HG02973 (cell line): Measurements from ENCODE around the gene CLIP3.
"Not testable (repeated sequence)": the region's sequence is repeated elsewhere in the genome, so short reads cannot be mapped to it uniquely, and the experiment has no call there.

Experiments
- ATAC-seq: cut with Tn5 transposase; IDR thresholded peaks from one replicate; pipeline ENCODE4 v1.9.1; 2021; ENCODE audit warnings: moderate library complexity; ENCODE audit not compliant: unreplicated experiment

Gene CLIP3, protein sequence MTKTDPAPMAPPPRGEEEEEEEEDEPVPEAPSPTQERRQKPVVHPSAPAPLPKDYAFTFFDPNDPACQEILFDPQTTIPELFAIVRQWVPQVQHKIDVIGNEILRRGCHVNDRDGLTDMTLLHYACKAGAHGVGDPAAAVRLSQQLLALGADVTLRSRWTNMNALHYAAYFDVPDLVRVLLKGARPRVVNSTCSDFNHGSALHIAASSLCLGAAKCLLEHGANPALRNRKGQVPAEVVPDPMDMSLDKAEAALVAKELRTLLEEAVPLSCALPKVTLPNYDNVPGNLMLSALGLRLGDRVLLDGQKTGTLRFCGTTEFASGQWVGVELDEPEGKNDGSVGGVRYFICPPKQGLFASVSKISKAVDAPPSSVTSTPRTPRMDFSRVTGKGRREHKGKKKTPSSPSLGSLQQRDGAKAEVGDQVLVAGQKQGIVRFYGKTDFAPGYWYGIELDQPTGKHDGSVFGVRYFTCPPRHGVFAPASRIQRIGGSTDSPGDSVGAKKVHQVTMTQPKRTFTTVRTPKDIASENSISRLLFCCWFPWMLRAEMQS

DNA sequence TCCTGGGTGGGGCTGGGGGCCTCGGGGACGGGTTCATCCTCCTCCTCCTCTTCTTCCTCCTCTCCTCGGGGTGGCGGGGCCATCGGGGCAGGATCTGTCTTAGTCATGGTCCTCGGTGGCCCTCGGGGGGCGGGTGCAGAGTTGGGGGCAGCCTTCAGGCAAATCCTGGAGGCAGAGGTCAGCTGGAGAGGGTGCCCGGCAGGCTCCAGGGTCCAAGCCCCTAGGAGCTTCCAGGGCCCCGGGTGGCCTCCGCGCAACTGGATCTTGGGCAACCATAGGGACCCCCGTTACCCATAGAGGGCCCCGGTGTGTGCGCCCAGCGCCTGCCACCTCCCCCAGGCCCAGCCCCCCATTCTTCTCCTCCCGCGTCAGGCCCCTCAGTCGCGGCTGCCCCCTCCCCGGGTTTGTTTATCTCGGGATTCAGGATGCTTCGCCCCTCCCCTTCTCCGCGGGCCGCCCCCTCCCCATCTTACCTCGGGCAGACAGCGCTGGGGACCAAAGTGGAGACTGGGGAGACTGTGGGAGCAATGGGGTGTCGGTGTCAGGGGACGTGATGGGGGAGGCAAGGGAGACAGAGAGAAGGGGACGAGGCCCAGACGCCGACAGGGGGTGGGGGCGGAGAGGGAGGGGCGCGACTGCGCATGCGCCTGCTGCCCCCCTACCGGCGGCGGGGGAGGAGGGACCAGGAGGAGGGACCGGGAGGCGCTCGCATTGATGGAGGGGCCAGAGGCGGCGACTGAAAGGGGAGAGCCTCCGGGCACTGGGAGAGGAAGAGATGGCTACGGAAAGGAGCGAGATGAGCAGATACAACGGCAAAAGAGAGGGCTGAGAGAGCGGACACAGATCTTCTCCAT is at the start of gene CLIP3:
Gene CLIP3, minus strand, starts transcription at position 623 of the 854 bp plus-strand sequence. Its CDS starts 516 bp downstream, at position 107.
- ATAC-seq, result no peak

DNA sequence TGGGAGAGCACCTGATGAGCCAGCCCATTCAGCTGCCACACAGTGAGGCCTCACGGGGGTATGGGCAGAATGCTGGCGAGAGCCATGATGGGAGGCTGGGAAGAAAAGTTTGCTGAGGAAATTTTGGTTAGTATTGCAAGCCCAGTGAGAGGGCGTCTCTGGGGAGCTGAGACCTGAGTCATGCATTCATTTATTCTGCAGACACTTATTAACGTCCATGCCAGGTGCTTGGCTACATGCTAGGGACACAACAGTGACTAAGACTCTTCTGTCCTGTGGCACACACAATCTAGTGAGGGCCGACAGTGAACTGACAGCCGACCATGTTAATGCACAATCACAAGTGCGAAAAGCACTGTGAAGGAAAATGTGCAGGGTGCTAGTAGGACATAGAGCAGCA is 49.2 kb upstream of the CLIP3 start:
- no peak for ATAC-seq

DNA sequence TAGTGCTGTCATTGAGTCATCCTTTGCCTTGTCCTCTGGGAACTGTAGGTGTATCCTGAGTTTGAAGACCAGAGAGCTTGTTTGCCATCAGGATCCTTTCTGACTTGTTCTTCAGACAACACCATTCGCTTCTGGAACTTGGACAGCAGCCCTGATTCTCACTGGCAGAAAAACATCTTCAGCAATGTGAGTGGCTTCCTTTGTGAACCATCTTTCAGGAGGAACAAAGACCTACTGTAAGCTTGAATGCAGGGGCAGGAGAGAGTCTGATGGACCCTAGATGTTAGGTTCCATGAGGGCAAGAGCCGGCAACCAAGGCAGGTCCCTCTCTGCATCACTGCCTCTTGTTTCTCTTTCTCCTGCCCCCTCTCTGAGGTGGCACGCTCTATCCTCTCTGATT is 48.7 kb upstream of the CLIP3 start:
- ATAC-seq, result no peak

DNA sequence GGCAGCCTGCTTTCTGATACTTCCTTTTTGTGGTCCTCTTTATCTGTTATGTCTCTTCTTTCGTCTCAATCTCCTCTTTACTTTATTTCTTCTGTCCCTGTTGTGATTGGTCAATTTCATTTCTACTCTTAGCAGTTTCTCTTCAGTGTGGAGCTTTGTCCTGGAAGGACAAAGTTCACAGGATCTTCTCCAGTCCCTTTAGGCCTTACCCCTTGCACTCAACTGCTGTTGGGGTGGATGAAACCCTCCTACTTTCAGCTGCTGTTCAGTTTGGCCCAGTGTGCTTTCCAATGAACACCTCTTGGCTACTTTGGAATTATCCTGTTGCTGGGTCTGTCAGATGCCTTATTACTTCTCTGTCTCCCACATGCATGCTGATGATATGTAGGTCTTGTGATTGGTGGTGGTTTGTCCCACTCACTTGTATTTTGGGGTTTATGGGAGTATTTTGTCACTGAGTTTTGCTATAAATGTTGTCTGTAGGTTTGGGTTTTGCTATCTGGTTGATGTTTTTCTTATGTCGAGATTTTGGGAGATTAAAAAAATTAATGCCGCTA is 46.8 kb upstream of the CLIP3 start:
- no peak for ATAC-seq

DNA sequence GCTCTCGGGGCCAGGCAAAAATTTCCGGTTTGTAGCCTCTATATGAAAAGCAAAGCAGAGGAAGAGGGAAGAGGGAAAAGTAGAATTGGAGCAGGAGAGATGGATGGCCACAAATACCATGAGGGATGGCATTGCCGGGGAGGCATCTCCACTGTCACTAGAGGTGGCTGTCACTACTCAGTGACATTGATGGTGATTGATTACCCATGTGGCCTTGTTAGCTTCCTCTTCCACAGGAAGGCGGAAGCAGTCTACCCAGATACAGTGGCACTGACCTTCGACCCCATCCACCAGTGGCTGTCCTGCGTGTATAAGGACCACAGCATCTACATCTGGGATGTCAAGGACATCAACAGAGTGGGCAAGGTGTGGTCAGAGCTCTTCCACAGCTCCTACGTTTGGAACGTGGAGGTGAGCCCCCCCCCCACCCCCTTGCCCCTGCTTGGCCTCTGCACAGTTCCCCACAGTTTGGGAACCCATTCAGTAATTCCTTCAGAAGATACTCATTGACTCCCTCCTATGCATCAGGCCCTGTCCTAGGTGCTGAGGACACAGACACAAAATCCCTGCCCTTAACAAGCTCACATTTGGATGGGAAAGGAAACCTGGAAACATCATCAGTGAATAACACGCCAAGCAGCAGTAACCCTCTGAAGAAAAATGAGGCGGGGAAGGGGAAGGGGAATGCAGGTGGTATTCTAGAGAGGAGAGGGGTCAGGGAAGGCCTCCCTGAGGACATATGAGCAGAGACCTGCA is 40.6 kb upstream of the CLIP3 start:
- no peak for ATAC-seq

DNA sequence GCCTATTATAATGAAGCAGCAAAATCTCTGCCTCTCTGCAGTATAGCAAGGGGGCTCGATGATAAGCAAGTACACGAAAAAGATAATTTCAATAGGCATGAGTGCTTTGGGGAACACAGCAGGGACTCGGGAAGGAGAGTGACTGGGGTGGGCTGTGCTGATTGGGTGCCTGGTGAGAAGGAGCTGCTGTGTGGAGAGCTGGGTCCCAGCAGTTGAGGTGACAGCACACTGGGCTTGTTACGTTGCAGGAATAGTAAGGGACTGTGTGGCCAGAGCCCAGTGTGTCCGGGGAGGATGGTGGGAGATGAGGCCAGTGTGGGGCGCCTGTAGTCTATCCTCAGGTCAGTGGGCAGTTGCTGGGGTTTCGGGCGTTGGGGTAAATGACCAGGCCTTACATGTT is 39.4 kb upstream of the CLIP3 start:
- no peak for ATAC-seq

DNA sequence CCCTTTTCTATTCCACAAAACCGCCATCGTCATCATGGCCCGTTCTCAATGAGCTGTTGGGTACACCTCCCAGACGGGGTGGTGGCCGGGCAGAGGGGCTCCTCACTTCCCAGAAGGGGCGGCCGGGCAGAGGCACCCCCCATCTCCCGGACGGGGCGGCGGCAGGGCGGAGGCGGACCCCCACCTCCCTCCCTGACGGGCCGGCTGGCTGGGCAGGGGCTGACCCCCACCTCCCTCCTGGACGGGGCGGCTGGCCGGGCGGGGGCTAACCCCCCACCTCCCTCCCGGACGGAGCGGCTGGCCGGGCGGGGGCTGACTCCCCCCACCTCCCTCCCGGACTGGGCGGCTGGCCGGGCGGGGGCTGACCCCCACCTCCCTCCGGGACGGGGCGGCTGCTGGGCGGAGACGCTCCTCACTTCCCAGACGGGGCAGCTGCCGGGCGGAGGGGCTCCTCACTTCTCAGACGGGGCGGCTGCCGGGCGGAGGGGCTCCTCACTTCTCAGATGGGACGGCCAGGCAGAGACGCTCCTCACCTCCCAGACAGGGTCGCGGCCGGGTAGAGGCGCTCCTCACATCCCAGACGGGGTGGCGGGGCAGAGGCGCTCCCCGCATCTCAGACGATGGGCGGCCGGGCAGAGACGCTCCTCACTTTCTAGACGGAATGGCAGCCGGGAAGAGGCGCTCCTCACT is 36.3 kb upstream of the CLIP3 start:
- ATAC-seq, result not testable (repeated sequence)

DNA sequence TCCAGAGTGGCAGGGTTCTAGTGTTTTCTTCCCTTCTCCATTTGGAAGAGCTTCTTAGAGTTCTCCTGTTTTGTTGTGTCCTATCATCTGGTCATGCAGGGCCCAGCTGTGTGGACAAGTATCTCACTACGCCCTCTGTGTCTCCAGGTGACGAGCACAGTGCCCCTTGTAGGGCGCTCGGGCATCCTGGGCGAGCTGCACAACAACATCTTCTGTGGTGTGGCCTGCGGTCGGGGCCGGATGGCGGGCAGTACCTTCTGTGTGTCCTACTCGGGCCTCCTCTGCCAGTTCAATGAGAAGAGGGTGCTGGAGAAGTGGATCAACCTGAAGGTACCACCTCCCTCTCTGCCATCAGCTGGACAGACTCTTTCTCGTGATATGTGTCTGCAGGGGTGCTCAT is 35.0 kb upstream of the CLIP3 start:
- ATAC-seq, result no peak

DNA sequence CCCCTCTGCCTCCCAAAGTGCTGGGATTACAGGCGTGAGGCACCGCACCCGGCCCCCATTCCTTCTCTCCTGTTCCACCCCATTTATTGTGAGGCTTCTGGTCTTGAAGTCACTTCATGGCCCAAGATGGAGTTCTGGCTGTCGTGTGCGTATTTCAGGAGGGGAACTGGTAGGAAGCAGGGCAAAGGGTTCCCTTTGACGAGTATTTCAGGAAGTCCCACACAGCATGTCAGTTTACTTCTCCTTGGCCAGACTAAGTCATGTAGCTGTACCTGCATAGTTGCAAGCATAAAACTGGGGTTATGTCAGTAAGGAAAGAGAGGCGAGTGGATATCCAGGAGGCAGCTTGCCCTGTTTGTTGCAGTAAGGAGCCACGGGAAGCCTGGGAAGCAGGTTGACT is 32.2 kb upstream of the CLIP3 start:
- no peak for ATAC-seq

DNA sequence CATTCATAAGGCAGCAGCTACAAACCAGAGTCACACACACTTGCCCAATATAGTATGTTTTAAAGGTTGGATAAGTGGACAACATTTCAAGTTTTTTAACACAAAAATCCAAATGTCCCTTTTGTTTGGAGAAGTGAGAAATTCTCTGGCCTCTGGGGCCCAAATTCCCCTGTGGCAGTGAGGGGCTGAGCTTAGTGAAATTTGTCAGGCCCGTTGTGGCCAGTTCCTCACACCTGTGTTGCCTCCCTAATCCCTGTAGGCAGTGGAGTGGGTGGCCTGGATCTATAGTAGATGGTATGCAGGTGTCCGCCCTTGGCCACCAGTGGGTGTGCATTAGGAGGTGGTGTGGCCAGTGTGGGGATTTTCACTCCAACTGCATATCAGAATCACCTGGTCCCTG is 28.7 kb upstream of the CLIP3 start:
- no peak for ATAC-seq

DNA sequence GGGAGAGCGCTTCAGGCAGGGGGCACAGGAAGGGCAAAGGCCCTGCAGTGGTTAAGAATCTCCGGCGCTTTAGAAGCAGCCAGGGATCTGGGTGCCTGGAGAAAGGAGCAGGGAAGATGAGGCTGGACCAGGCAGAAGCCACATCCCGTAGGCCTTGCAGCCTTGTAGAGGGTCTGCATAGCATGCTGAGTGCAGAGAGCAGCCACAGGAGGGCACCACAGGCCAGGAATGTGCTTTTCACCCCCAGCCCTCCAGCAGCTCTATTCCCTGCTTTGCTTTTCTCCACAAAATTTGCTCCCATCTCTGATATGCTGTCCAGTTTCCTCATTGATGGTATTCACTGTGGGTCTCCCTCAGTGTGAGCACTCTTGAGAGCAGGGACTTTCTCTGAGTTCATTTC is 27.8 kb upstream of the CLIP3 start:
- ATAC-seq, result no peak

DNA sequence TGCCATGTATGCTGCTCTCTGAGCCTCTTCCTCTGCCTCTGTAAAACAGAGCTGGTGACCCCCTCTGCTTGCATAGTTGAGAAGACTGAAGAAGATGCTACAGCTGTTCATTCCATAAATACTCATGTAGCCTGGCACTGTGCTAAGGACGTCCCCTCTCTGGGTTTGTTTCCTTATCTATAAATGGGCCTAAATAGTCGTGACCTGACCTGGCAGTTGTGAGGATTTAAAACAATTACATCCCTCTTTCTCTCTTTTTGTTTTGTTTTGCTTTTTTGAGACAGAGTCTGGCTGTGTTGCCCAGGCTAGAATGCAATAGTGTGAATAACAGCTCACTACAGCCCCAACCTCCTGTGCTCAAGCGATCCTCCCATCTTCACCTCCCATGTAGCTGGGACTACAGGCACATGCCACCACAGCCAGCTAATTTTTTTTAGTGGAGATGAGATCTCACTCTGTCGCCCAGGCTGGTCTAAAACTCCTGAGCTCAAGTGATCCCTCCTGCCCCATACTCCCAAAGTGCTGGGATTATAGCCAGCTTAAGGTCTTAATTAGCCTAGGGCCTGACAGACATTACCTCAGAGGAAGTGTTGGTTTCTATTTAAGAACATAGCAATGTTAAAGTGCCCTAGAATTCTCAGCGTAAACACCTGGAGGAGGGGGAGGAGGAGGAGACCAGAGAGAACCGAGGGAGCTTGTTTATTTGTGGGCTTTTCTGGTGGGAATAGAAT is 26.7 kb upstream of the CLIP3 start:
- no peak for ATAC-seq

DNA sequence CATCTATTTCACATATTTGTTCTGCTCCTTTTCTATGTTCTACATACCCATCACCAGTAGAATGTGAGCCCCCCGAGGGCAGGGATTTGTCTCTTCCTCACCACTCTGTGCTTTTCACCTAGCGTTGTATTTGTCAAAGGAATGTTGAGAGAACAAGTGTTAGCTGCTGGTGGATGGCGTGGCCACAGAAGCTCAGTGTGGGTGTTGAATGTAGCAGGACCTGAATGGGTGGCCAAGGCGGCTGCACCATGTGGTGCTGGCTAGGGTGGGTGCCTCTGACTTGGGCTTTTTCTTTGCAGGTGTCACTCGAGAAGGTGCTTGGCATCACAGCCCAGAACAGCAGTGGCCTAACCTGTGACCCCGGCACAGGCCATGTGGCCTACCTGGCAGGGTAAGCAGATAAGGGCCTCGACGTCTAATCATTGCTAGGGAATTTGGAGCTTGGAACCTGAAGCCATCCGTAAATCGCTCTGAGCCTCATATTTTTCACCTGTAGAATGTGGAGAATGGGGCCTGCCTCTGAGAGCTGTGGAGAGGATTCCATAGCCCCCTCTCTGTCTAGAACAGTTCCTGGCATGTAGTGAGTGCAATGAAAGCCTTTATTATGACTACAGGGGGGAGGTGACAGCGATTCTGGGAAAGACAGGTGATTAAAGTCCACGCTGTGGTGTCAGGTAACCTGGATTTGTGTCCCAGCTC is 26.0 kb upstream of the CLIP3 start:
- ATAC-seq, result no peak

DNA sequence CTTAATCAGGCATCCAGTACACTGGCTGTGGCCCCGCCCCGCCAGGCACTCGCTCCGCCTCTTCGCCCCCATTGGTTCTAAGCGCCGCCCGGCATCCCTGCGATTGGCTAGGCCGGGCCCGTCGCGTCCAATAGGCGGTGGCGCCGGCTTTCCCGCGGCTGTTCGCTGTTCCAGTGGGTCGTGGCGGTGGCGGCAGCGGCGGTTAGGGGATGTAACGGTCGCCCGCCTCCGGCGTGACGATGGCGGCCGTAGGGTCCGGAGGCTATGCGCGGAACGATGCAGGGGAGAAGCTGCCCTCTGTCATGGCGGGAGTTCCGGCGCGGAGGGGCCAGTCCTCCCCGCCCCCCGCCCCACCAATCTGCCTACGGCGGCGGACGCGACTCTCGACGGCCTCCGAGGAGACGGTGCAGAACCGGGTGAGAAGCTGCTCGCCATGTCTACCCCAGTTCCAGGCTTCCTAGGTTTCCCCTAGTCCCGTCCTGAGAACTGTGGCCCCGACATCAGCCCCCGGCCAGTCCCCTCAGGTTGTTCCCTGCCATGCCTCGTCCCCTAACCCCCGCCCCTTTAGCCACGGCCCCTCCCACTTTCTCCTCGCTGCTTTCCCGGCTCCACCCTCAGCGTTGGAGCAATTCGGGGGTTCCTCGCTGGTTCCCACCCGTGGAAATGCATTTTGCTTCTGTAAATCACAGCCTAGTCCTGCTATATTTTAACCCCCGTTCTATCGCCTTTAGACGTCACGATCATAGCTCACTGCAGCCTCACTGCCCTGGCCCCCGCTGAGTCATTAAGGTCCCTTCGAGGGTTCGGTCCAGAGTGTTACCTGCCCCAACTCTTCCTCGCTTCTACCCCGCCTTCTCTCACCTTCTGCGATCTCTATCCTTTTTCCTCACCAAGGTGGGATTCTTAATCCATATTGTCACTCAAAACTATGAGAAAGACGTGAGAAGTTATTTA is 22.3 kb upstream of the CLIP3 start, which contains the start of gene WDR62:
Gene WDR62, plus strand, starts transcription at position 165 of the 954 bp plus-strand sequence. Its CDS starts 75 bp downstream, at position 240.
- ATAC-seq, result peak; percentile 64

DNA sequence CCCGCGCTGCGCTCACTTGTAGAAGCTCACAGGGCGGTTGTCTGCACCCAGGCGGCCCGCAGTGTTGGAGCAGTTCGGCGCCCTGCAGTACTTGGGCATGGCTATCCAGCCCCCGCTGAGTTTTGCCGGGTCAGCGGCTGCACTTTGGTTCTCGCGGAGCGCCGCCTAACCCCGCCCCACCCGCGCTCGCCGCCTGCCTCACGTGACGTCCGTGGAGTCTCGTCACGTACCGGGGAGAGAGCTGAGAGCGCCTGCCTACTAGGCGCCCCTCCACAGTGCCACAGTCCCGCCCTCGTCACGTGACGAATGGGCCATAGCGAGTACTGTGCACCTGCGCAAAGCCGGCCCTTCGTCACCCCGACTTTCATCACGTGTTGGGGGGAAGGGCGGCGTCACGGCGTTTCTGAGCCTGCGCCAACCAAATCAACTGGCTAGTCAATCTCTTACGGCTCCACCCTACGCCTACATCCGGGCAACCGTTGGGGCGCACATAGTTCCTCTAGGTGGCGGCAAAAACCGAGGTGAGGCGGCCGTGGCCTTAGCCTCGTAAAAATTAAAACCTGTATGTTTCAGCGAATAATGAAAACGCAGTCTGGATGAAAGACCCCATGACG is 21.6 kb upstream of the CLIP3 start, which contains the start of gene THAP8:
Gene THAP8, minus strand, starts transcription at position 167 of the 614 bp plus-strand sequence. Its CDS starts 68 bp downstream, at position 99.
- ATAC-seq, result peak; percentile 70

DNA sequence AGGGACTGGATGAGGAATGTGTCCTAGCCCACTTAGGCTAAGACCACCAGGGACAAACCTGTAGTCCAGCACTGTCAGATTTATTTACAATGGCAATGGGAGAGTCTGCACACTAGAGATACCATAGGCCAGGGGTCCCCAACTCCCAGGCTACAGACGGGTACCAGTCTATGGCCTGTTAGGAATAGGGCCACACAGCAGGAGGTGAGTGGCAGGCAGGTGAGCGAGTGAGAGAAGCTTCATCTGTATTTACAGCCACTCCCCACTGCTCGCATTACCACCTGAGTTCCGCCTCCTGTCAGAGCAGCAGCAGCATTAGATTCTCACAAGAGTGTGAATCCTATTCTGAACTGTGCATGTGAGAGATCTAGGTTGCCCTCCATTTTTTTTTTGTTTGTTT is 19.0 kb upstream of the CLIP3 start:
- no peak for ATAC-seq

DNA sequence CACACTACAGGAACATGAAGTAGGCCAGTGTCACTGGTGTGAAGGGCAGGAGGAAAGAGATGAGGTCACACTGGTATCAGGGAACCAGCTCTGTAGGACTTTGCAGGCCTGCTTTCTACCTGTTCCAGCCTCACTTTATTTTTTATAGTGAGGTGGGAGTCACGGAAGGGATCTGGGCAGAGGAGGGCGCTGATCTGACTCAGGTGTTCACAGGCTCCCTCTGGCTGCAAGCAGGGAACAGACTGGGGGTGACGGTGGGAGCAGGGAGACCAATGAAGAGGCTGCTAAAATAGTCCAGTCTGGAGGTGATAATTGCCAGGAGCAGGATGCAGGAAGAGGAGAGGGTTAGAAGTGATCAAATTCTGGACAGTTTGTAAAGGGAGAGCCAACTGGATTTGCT is 18.6 kb upstream of the CLIP3 start:
- ATAC-seq, result no peak
